GM23248 (cell line): ENCODE measurements around the gene GOLGA6D.

Experiments used
- EZH2 ChIP-seq: fragments of 200-600 bp; sonication (generic); IDR thresholded peaks from 2 replicates; pipeline ENCODE4 v1.6.1; 2018; ENCODE audit warnings: antibody characterized with exemption, mild to moderate bottlenecking; ENCODE audit not compliant: insufficient read depth, poor library complexity, severe bottlenecking
- EZH2phosphoT487 ChIP-seq: fragments of 200-600 bp; sonication (generic); IDR thresholded peaks from 2 replicates; pipeline ENCODE4 v1.6.1; 2018; ENCODE audit warnings: antibody characterized with exemption, moderate library complexity, mild to moderate bottlenecking, low read depth; ENCODE audit not compliant: insufficient read depth

- no peak for TF ChIP-seq EZH2
- no peak for TF ChIP-seq EZH2phosphoT487
Measured at GRCh38 chr15:75339531-75340240, 57.1 kb downstream of the GOLGA6D start.
